HepG2 (cell line): ENCODE results near the gene OSBPL2. TPM values are rescaled to one million over a fixed set of nuclear protein-coding genes. Genes with fewer than 3 reads are reported as not detected.

ENCODE experiments used
- AGO1 ChIP-seq: fragments of 200-400 bp; formaldehyde crosslinking; IDR thresholded peaks from 2 replicates; pipeline ENCODE4 v1.6.1; 2017; ENCODE audit warnings: mild to moderate bottlenecking, low read depth, low read length, moderate library complexity; ENCODE audit not compliant: poor library complexity, severe bottlenecking
- FUBP1 ChIP-seq: sonication (generic); formaldehyde crosslinking; IDR thresholded peaks from 2 replicates; pipeline ENCODE4 v1.5.1; 2020; ENCODE audit warnings: missing genetic modification reagents, mild to moderate bottlenecking, borderline replicate concordance
- HNRNPLL ChIP-seq: fragments of 200-400 bp; formaldehyde crosslinking; IDR thresholded peaks from 2 replicates; pipeline ENCODE4 v1.6.1; 2017; ENCODE audit warnings: mild to moderate bottlenecking, low read depth, low read length; ENCODE audit not compliant: poor library complexity, severe bottlenecking
- SAFB2 ChIP-seq: sonication (generic); formaldehyde crosslinking; IDR thresholded peaks from 2 replicates; pipeline ENCODE4 v1.5.1; 2020; ENCODE audit warnings: missing genetic modification reagents, low read depth, mild to moderate bottlenecking, borderline replicate concordance
- SALL2 ChIP-seq: sonication (generic); formaldehyde crosslinking; IDR thresholded peaks from 2 replicates; pipeline ENCODE4 v1.8.1; 2023; ENCODE audit warnings: mild to moderate bottlenecking, missing genetic modification reagents, inconsistent platforms
- YY1 ChIP-seq: IDR thresholded peaks from 2 replicates; pipeline ENCODE4 v1.6.1; 2011; ENCODE audit warnings: low read length, low read depth, moderate library complexity, mild to moderate bottlenecking; ENCODE audit not compliant: insufficient read depth, insufficient replicate concordance
- ZMYM3 ChIP-seq: sonication (generic); formaldehyde crosslinking; IDR thresholded peaks from 2 replicates; pipeline ENCODE4 v1.5.1; 2020; ENCODE audit warnings: mild to moderate bottlenecking, missing genetic modification reagents
- ZNF574 ChIP-seq: sonication (generic); formaldehyde crosslinking; IDR thresholded peaks from 2 replicates; pipeline ENCODE4 v1.4.0; 2020; ENCODE audit warnings: missing genetic modification reagents
- ZNF691 ChIP-seq: sonication (generic); formaldehyde crosslinking; IDR thresholded peaks from 2 replicates; pipeline ENCODE4 v1.4.0; 2020; ENCODE audit warnings: missing genetic modification reagents, low read depth, mild to moderate bottlenecking, borderline replicate concordance
- polyA plus RNA-seq, 8 experiments: library from polyadenylated mRNA; depleted of rRNA in 3 of 8; stranded (reverse) in 7 of 8; unstranded in 1 of 8; fragments of >200 nt; fragmentation: Illumina TruSeq in 4 of 8; extraction: Trizol in 4 of 8; gene quantifications; 2 replicates each; pipeline versions ENCODE4 v1.2.1 to v1.2.3, GENCODE V29; 2011 to 2016; ENCODE audit warnings: low read depth in 4 of 8, missing spikeins in 1 of 8, mixed read lengths in 1 of 8; ENCODE audit not compliant: insufficient read depth in 1 of 8
- total RNA-seq, 5 experiments: library from RNA; depleted of rRNA; stranded (reverse); fragments of >200 nt; fragmentation: Illumina TruSeq; extraction: Trizol; gene quantifications; 2 replicates each; pipeline ENCODE4 v1.2.3, GENCODE V29; 2016; ENCODE audit warnings: low read depth in 1 of 5
- TF ChIP-seq, protein P1 (sequence below): sonication (generic); formaldehyde crosslinking; IDR thresholded peaks from 2 replicates; pipeline ENCODE4 v1.4.0; 2020; ENCODE audit warnings: missing genetic modification reagents
- TF ChIP-seq, protein P2 (sequence below): sonication (generic); formaldehyde crosslinking; IDR thresholded peaks from 2 replicates; pipeline ENCODE4 v1.5.1; 2020; ENCODE audit warnings: missing genetic modification reagents, mild to moderate bottlenecking, borderline replicate concordance
- TF ChIP-seq, protein P3 (sequence below): IDR thresholded peaks from 2 replicates; pipeline ENCODE4 v1.4.0; 2020; ENCODE audit warnings: mild to moderate bottlenecking, missing genetic modification reagents

Gene OSBPL2
- total and polyA plus RNA-seq, 2 of the 13 experiments (the other 11 are each of a cell fraction or from before 2014, with no cell fraction given): 18.5 to 37.4 TPM

DNA sequence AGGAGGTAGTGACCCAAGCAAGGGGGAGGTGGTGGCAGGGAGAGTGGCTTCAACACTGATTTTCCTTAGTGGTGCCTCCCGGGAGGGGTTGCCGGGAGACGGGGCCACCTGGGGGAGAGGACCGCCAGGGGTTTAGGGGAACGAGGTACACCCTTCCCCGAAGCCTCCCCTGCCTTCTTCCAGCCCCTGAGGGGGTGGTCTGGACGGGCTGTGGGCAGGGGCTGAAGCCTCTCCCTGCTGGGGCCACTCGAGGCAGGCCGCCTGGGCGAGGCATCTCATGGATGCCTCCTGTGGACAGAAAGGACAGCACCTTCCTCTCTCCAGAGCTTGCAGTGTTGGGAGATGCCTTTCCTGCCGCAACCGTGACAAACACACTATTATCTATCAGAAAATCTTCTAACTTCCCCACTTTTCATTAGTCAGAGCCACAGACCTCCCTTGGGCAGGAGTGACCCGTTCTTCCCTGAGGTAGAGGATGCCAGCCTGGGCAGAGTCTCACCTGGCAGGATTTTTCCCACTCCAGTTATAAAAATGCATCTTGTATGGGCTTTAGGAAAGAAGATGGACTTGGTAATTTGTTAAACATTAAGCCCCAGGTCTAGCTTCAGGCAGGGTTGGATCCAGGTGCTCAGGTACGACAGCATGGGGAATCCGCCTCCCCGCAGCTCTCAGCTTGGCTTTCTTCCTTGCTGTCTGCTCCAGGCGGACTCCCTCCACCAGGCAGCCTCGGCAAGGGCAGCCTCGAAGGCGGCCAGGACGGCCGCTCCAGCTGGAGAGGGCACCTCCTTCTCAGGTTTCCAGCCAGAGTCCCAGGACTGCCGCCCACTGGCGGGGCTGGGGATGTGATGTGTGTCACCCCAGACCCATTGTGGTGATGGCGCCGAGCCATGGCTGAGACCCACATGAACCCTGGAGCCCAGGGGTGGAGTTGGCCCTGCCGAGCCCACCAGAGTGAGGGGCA is 29.2 kb upstream of the OSBPL2 start (continued):
- TF ChIP-seq, protein P1, sequence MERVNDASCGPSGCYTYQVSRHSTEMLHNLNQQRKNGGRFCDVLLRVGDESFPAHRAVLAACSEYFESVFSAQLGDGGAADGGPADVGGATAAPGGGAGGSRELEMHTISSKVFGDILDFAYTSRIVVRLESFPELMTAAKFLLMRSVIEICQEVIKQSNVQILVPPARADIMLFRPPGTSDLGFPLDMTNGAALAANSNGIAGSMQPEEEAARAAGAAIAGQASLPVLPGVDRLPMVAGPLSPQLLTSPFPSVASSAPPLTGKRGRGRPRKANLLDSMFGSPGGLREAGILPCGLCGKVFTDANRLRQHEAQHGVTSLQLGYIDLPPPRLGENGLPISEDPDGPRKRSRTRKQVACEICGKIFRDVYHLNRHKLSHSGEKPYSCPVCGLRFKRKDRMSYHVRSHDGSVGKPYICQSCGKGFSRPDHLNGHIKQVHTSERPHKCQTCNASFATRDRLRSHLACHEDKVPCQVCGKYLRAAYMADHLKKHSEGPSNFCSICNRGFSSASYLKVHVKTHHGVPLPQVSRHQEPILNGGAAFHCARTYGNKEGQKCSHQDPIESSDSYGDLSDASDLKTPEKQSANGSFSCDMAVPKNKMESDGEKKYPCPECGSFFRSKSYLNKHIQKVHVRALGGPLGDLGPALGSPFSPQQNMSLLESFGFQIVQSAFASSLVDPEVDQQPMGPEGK: peak; percentile 8; the same call in 1 of the 2 replicates
- TF ChIP-seq, protein P2, sequence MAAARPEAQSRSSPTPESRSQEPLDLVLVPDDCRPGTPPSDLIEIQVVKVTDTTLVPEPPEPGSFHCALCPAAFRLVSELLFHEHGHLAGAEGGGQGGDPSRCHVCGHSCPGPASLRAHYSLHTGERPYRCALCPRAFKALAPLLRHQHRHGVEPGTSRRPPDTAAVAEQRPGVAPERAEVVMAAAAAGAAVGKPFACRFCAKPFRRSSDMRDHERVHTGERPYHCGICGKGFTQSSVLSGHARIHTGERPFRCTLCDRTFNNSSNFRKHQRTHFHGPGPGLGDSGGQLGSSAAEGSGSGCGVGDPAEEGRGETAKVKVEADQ (CRISPR knock-in tag): peak; percentile 58; the same call in 1 of the 2 replicates
- TF ChIP-seq, protein P3, sequence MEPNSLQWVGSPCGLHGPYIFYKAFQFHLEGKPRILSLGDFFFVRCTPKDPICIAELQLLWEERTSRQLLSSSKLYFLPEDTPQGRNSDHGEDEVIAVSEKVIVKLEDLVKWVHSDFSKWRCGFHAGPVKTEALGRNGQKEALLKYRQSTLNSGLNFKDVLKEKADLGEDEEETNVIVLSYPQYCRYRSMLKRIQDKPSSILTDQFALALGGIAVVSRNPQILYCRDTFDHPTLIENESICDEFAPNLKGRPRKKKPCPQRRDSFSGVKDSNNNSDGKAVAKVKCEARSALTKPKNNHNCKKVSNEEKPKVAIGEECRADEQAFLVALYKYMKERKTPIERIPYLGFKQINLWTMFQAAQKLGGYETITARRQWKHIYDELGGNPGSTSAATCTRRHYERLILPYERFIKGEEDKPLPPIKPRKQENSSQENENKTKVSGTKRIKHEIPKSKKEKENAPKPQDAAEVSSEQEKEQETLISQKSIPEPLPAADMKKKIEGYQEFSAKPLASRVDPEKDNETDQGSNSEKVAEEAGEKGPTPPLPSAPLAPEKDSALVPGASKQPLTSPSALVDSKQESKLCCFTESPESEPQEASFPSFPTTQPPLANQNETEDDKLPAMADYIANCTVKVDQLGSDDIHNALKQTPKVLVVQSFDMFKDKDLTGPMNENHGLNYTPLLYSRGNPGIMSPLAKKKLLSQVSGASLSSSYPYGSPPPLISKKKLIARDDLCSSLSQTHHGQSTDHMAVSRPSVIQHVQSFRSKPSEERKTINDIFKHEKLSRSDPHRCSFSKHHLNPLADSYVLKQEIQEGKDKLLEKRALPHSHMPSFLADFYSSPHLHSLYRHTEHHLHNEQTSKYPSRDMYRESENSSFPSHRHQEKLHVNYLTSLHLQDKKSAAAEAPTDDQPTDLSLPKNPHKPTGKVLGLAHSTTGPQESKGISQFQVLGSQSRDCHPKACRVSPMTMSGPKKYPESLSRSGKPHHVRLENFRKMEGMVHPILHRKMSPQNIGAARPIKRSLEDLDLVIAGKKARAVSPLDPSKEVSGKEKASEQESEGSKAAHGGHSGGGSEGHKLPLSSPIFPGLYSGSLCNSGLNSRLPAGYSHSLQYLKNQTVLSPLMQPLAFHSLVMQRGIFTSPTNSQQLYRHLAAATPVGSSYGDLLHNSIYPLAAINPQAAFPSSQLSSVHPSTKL (CRISPR knock-in tag): 0 out of 2 replicates have a peak, but pooled peaks have one; percentile 15
- TF ChIP-seq AGO1: peak; percentile 44
- TF ChIP-seq SALL2: peak; percentile 62; the same call in 1 of the 2 replicates
- 0 out of 2 replicates have a peak, but pooled peaks have one; percentile 54 for TF ChIP-seq ZNF691 (CRISPR knock-in tag)
- peak; percentile 41 for TF ChIP-seq HNRNPLL
- TF ChIP-seq ZMYM3 (CRISPR knock-in tag): peak; percentile 86; the same call in 1 of the 2 replicates
- peak; percentile 40 for TF ChIP-seq YY1
- peak; percentile 59 for TF ChIP-seq ZNF574
- peak; percentile 23; the same call in 1 of the 2 replicates for TF ChIP-seq FUBP1
- TF ChIP-seq SAFB2: 0 out of 2 replicates have a peak, but pooled peaks have one; percentile 16
